Tongue (tissue), 2 donors: ENCODE measurements around the gene SLC39A9. TPM values are rescaled to one million over a fixed set of nuclear protein-coding genes. Genes with fewer than 3 reads are reported as not detected.
"Not testable (repeated sequence)": the region's sequence is repeated elsewhere in the genome, so short reads cannot be mapped to it uniquely, and the experiment has no call there.

Experiments used
- DNase-seq: peaks from one replicate; pipeline ENCODE4 v3.0.0-alpha.2; 2015
- total RNA-seq: library from RNA; depleted of rRNA; stranded (reverse); fragments of >200 nt; gene quantifications from one replicate; pipeline ENCODE4 v1.2.3, GENCODE V29; 2014

The SLC39A9 gene
- total RNA-seq, 1 donor from 2014 or later: 56.3 TPM

DNA sequence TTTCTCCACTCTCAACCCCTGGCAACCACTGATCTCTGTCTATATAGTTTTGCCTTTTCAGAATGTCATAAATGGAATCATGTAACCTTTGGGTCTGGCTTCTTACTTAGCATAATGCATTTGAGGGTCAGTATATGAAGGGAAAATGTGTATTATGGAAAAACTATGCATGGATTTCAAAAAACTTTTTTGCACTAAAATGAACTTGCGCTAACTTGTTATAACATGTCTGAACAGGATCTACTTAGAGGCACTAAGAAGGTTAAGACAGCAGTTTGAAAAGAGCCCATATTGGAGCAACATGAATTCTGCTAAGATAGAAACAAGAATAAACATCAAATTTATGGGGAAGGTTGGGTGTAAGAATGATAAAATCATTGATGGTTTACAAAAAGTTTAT, 29.1 kb downstream of the SLC39A9 start:
- DNase-seq: no peak

DNA sequence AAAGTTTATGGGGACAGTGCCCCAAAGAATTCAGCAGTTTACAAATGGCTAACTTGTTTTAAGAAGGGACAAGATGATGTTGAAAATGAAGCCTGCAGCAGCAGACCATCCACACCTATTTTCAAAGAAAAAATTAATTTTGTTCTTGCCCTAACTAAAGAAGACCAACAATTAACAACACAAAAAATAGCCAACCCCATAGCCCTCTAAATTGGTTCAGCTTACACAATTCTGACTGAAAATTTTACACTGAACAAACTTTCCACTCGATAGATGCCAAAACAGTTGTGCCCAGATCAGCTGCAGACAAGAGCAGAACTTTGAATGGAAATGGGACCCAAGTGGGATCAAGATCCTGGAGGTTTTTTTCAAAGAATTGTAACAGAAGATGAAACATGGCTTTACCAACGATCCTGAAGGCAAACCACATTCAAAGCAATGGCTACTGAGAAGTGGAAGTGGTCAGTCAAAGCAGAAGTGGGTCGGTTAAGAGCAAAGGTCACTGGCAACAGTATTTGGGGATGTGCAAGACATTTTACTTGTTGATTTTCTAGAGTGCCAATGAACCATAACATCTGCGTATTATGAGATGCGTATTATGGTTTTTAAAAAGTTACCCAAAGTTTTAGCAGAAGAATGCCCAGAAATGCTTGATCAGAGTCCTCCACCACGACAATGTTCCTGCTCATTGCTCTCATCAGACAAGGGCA, 30.0 kb downstream of the SLC39A9 start:
- DNase-seq: no peak

DNA sequence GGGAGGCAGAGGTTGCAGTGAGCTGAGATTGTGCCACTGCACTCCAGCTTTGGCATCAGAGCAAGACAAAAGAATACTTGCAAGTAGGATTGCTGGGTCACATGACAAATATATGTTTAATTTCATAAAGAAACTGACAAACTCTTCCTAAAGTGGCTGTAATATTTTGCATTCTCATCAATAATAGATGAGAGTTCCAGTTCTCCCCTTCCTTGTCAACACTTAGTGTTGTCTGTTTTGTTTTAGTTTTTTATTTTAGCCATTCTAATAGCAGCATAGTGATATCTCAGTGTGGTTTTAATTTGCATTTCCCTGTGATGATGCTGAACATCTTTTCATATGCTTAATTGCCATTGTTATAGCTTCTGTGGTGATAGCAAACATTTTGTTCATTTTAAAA, 31.2 kb downstream of the SLC39A9 start:
- DNase-seq: no peak

DNA sequence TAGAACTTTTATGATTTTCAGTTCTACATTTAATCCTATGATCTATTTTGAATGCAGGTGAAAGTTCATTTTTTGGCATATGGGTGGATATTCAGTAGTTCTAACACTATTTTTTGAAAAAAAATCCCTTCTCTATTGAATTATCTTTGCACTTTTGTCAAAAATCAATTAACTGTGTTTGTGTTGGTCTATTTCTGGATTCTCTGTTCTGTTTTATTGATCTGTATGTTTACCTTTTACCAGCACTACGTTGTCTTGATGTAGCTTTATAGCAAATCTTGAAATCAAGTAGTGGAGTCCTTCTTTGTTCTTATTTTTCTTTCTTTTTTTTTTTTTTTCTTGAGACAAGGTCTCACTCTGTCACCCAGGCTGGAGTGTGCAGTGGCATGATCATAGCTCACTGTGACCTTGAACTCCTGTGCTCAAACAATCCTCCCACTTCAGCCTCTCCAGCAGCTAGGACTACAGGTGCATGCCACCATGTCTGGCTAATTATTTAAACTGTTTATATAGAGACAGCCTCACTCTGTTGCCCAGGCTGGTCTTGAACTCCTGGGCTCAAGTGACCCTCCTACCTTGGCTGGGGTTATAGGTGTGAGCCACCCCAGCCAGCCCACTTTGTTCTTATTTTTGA, 31.9 kb downstream of the SLC39A9 start:
- DNase-seq: no peak

DNA sequence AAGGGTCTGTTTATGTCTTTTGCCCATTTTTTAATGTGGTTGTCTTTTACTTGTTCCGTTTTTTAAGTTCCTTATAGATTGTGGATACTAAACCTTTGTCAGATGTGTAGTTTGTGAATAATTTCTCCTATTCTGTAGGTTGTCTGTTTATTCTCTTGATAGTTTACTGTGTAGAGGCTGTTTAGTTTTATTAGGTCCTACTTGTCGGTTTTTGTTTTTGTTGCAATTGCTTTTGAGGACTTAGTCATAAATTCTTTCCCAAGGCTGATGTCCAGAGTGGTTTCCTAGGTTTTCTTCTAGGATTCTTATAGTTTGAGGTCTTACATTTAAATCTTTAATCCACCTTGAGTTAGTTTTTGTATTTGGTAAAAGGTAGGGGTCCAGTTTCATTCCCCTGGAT, 33.9 kb downstream of the SLC39A9 start:
- no peak for DNase-seq

DNA sequence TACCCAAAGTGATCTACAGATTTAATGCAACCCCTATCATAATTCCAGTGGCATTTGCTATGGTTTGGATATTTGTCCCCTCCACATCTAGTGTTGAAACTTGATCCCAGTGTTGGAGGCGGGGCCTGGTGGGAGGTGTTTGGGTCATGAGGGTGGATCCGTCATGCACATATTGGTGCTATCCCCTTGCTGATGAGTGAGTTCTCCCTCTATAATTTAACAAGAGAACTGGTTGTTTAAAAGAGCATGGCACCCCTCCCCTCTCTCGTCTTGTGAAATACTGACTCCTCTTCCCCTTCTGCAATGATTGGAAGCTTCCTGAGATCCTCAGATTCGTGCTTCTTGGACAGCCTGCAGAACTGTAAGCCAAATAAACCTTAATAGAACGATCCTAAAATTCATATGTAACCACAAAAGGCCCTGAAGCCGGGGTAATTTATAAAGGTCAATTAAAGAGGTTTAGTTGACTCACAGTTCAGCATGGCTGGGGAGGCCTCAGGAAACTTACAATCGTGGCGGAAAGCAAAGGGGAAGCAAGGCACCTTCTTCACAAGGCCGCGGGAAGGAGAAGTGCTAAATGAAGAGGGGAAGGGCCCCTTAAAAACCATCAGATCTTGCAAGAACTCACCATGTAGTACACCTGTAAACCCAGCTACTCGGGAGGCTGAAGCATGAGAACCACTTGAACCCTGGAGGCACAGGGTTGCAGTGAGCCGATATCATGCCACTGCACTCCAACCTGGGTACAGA, 41.2 kb downstream of the SLC39A9 start:
- DNase-seq: no peak

DNA sequence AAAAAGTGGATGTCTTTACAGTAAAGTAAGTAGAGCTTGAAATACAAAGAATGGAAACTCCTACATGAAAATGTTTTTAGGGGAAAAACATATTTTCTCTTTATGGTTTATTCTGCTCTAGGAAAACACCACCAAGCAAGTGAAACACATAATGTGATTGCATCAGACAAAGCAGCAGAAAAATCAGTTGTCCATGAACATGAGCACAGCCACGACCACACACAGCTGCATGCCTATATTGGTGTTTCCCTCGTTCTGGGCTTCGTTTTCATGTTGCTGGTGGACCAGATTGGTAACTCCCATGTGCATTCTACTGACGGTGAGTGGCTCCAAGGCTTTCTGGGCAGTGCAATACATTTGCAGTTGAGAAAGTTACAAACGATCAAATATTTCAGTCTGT, 43.5 kb downstream of the SLC39A9 start:
- DNase-seq: no peak

DNA sequence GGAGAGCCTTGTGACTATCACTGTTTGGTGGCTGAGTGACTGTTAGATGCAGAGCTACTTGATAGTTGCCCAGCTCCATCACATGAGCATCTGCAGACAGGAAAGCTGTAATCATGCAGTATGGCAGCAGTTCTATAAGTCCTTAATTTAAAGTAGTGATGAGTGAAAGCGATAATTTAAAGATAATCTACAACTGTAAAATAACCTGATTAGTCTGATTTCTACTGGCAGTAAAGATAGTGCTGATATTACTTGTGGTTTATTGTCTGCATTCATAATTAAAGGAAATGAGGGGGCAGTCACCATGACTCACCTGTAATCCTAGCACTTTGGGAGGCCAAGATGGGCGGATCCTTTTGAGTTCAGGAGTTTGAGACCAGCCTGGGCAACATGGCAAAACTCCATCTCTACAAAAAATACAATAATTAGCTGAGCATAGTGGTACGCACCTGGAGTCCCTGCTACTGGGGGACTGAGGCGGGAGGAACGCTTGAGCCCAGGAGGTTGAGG, 44.9 kb downstream of the SLC39A9 start:
- DNase-seq: no peak

DNA sequence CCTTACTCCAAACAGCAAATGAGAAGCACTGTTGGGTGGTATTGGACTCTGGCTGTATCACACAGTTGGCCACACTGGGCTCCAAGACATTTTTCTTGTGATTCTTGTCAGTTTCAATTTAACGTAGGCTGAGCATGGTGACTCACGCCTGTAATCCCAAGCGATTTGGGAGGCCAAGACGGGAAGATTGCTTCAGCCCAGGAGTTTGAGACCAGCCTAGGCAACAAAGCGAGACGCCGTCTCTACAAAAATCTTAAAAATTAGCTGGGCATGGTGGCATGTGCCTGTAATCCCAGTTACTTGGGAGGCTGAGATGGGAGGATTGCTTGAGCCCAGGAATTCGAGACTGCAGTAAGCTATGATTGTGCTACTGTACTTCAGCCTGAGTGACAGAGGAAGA, 50.7 kb downstream of the SLC39A9 start:
- no peak for DNase-seq

DNA sequence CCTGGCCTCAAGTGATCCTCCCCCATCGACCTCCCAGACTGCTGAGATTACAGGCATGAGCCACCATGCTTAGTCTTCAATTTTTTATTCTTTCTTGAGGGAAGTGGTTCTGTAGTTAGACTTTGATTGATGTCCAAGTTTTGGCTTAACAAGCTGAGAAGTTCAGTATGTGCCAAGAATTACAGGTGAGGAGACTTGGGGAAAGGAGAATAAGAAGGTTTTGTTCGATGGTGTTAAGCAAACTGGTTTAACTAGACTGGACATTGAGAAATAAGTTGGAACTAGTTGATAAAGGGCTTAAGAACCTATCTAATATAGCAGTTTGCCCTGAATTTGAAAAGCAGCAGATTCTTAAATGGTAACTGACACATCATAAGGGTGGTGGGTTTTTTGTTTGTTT, 53.4 kb downstream of the SLC39A9 start:
- no peak for DNase-seq

DNA sequence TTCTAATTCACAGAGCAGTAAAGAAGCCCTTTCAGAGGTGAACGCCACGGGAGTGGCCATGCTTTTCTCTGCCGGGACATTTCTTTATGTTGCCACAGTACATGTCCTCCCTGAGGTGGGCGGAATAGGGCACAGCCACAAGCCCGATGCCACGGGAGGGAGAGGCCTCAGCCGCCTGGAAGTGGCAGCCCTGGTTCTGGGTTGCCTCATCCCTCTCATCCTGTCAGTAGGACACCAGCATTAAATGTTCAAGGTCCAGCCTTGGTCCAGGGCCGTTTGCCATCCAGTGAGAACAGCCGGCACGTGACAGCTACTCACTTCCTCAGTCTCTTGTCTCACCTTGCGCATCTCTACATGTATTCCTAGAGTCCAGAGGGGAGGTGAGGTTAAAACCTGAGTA, 59.9 kb downstream of the SLC39A9 start:
- DNase-seq: no peak

DNA sequence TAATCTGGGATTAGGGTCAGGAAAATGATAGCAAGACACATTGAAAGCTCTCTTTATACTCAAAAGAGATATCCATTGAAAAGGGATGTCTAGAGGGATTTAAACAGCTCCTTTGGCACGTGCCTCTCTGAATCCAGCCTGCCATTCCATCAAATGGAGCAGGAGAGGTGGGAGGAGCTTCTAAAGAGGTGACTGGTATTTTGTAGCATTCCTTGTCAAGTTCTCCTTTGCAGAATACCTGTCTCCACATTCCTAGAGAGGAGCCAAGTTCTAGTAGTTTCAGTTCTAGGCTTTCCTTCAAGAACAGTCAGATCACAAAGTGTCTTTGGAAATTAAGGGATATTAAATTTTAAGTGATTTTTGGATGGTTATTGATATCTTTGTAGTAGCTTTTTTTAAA, 60.6 kb downstream of the SLC39A9 start:
- DNase-seq: no peak

DNA sequence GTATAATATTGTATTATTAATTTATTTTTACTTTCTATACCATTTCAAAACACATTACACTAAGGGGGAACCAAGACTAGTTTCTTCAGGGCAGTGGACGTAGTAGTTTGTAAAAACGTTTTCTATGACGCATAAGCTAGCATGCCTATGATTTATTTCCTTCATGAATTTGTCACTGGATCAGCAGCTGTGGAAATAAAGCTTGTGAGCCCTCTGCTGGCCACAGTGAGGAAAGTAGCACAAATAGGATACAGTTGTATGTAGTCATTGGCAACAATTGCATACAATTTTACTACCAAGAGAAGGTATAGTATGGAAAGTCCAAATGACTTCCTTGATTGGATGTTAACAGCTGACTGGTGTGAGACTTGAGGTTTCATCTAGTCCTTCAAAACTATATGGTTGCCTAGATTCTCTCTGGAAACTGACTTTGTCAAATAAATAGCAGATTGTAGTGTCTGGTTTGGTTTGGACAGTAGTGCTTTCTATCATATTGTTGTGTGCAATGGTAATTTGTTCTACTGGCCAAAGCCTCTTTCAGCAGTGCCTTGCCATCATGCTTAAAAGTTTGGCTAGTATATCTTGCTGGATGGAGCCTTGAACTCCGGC, 61.7 kb downstream of the SLC39A9 start:
- peak; percentile 93 for DNase-seq

DNA sequence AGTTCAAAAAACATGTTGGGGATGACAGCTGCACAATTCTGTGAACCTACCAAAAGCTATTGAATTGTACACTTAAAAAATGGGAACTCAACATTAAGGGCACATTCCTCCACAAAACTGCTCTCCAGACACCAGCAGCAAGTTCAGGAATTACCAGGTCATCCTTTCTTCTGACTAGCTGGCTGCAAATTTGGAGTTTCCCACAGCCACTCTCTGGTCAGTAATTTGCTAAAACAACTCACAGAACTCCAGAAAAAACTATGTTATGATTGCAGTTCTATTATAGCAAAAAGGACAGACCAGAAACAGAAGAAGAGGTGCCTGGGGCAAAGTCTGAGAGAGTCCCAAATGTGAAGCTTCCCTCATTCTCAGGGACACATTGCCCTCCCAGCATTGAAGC, 65.9 kb downstream of the SLC39A9 start:
- DNase-seq: no peak

DNA sequence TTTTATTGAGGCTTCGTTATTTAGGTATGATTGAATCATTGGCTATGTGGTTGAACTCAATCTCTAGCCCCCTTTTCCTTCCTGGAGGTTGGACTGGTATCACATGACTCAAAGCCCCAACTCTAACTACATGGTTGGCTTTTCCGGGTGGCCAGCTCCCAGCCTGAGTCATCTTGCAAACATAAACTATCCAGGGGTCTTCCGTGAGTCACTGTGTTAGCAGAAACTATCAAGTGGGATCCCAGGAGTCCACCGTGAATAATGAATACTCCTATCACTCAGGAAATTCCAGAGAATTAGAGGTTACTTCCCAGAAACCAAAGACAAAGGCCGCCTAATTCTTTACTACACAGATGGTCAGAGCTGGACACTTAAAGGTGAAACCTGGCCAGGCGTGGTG, 66.3 kb downstream of the SLC39A9 start:
- no peak for DNase-seq

DNA sequence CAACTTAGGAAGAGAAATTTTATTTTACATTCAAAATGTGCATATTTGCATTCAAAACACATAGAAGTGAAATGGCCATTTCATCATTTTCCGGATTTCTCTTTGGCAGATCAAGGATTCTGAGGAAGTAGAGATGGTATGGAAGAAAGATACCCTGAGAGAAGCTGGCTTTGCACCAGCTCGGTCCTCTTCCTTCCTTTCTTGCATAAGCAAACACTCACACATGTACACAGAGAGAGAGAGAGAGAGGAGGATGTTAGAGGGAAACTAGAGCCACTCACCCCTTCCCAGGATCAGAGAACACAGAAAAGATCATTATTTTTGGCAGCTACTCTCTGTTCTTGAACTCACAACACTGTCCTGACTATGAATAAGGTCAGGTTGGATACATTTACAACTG, 70.5 kb downstream of the SLC39A9 start:
- DNase-seq: no peak

DNA sequence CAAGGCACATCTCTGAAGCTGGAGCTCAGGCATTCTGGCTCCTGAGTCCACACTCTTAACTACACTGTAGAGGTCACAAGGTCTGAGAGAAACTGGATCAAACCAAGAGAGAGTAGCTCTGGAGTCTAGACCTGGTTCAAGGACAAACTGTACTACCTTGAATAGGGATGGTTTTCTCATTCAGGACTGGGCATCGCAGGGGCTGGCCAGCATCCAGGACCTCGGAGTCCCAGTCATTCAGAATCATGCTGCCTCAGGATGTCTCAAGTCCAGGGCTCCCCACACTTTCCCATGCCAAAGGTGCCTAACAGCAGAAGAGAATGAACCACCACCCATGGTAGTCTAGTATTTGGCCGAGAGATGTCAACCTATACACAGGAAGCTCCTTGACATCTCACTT, 72.9 kb downstream of the SLC39A9 start:
- DNase-seq: no peak

DNA sequence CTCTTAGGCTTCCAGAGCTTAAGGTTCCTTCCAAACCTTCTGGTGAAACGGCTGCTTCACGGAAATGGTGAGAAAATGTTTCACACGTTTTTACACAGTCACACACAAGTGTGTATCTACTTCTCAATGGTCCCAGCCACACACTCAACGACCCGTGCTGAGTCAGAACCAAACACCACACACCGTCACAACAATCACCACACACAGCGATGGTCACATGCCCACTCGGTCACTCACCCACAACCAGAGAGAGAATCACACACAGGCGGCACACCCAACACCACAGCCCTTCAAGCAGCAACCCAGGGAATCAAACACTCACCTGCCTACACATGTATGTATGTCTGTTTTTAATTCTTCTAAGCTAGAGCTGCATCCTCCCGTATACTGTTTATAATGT, 73.4 kb downstream of the SLC39A9 start:
- no peak for DNase-seq

DNA sequence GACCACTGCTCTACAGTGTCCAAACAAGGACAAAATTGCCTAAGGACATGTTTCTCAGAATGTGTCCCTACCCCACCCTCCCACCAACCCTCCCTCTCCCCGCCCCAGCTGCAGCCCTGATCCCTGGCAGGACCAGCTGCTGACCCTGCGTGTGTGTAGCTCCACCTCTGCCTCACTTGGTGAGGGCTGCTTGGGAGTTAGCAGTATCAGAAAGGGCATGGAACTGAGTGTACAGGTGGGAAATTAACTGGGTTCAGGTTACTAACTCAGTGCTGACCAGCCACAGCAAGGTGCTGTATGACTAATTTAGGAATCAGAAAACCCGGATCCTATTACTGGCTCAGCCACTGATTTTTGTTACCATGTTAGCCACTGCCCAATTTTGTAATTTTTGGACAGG, 74.8 kb downstream of the SLC39A9 start:
- DNase-seq: no peak

DNA sequence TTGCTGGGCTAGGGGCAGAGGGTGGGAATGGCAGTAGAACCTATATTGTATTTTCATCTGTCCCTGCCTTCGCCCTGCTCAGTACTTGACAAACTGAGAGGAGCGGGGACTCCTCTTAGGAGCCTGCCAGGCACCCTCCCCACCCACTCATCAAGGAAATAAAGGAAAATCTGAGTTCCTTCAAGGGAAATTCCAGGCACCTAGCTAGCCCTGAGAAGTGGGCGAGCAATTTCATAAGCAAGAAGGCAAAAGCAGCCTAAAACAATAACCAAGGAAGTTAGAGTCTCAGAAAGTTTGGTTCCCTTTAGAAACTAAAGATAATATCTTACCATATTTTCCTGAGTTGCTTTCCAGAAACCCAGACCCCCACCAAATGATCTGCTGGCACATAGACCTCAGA, 75.5 kb downstream of the SLC39A9 start:
- DNase-seq: no peak

DNA sequence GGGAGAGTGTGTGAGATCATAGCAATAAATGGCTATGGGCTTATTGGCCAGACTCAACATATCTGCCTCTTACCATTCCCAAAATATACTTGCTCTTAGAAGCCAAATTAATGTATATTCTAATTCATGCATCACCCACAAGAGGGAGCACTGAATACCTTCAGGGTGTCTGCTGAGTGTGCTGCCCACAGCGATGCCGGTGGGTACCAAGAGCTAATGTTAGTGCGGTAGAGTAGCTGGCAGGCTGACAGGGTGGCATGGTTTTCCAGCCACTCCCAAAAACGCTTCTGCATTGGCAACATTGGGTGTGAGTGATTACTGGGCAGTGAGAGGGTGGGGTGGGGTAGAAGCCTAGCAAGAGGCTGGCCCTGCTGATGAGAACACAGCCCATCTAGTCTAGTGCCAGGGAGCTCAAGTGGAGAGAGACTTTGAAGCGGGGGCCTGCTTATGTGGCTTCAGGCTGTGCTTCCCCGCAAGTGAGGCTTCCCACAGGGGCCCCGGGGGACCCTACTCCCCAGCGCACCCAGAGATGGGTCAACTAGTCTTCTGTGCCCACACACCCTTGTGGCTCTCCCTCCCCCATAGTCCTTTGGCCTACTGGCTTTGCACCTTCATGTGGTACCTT, 76.8 kb downstream of the SLC39A9 start:
- DNase-seq: peak; percentile 19

DNA sequence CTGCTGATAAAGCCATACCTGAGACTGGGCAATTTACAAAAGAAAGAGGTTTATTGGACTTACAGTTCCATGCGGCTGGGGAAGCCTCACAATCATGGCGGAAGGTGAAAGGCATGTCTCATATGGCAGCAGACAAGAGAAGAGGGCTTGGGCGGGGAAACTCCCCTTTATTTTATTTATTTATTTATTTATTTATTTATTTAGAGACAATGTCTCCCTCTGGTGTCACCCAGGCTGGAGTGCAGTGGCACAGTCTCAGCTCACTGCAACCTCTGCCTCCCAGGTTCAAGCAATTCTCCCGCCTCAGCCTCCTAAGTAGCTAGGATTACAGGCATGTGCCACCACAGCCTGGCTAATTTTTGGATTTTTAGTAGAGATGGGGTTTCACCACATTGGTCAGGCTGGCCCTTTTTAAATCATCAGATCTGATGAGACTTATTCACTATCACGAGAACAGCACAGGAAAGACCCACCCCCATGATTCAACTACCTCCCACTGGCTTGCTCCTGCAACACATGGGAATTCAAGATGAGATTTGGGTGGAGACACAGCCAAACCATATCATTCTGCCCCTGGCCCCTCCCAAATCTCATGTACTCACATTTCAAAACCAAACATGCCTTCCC, 78.4 kb downstream of the SLC39A9 start:
- not testable (repeated sequence) for DNase-seq
